Colonic mucosa (tissue), 4 donors: ENCODE results near the gene GPR161. TPM values are rescaled to one million over a fixed set of nuclear protein-coding genes. Genes with fewer than 3 reads are reported as not detected.
"Not testable (repeated sequence)": the region's sequence is repeated elsewhere in the genome, so short reads cannot be mapped to it uniquely, and the experiment has no call there.

Source experiments
- DNase-seq: peaks from one replicate; pipeline ENCODE4 v3.0.0-alpha.2; 2020
- H3K27ac ChIP-seq: fragments of 200-600 bp; one replicate; pipeline ENCODE4 v1.8.0; 2021
- H3K27me3 ChIP-seq: fragments of 200-600 bp; one replicate; pipeline ENCODE4 v1.8.0; 2021
- H3K36me3 ChIP-seq: fragments of 200-600 bp; one replicate; pipeline ENCODE4 v1.8.0; 2021
- H3K4me1 ChIP-seq: fragments of 200-600 bp; one replicate; pipeline ENCODE4 v1.8.0; 2021; ENCODE audit warnings: mild to moderate bottlenecking
- H3K4me3 ChIP-seq: fragments of 200-600 bp; one replicate; pipeline ENCODE4 v1.8.0; 2021
- H3K9ac ChIP-seq, 2 donors: one replicate each; pipeline ENCODE4 v1.7.0; 2013; ENCODE audit warnings: control low read depth in 2 of 2, low read depth in 2 of 2, low read length in 2 of 2
- H3K9me3 ChIP-seq: fragments of 200-600 bp; one replicate; pipeline ENCODE4 v1.8.0; 2021
- intact Hi-C: fragments of 100-400 bp; cut with DNase I; formaldehyde crosslinking; loops from one replicate; pipeline ENCODE4 v1.14.1; 2022
- total RNA-seq, 2 donors: library from RNA; stranded (reverse); fragmentation: NEBNext Ultra II Directional in 1 of 2; extraction: Animal tissue kit (Norgen Biotek cat#: 25700) in 1 of 2; gene quantifications; one replicate each; pipeline ENCODE4 v1.2.1, GENCODE V29; 2021
- TF ChIP-seq, protein P1 (sequence below): fragments of 200-600 bp; IDR thresholded peaks from one replicate; pipeline ENCODE4 v1.8.0; 2022; ENCODE audit warnings: antibody characterized with exemption, mild to moderate bottlenecking
- donor health status: healthy.
- donor health status: DM: no; HTN: no; CAD: no.
- donor health status: DM: no; HTN: no; CAD: no.

The GPR161 gene
- total RNA-seq, 2 donors from 2014 or later = 2.5 to 3.2 TPM

- DNase-seq = no peak
- H3K9me3 ChIP-seq = no peaks in the 10 kb centered on the region
- H3K36me3 ChIP-seq = no peaks in the 10 kb centered on the region
- H3K27me3 ChIP-seq = no peaks in the 10 kb centered on the region
- intact Hi-C loops = no loop called here
- H3K9ac ChIP-seq = no peak overlapping the region
- H3K4me1 ChIP-seq = no peaks in the 10 kb centered on the region
- H3K4me3 ChIP-seq = no peak overlapping the region
- TF ChIP-seq, protein P1, sequence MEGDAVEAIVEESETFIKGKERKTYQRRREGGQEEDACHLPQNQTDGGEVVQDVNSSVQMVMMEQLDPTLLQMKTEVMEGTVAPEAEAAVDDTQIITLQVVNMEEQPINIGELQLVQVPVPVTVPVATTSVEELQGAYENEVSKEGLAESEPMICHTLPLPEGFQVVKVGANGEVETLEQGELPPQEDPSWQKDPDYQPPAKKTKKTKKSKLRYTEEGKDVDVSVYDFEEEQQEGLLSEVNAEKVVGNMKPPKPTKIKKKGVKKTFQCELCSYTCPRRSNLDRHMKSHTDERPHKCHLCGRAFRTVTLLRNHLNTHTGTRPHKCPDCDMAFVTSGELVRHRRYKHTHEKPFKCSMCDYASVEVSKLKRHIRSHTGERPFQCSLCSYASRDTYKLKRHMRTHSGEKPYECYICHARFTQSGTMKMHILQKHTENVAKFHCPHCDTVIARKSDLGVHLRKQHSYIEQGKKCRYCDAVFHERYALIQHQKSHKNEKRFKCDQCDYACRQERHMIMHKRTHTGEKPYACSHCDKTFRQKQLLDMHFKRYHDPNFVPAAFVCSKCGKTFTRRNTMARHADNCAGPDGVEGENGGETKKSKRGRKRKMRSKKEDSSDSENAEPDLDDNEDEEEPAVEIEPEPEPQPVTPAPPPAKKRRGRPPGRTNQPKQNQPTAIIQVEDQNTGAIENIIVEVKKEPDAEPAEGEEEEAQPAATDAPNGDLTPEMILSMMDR = no peak
- no peak overlapping the region for H3K27ac ChIP-seq
Observed at GRCh38 chr1:168155910-168156309, 19.2 kb upstream of the GPR161 start.

DNA sequence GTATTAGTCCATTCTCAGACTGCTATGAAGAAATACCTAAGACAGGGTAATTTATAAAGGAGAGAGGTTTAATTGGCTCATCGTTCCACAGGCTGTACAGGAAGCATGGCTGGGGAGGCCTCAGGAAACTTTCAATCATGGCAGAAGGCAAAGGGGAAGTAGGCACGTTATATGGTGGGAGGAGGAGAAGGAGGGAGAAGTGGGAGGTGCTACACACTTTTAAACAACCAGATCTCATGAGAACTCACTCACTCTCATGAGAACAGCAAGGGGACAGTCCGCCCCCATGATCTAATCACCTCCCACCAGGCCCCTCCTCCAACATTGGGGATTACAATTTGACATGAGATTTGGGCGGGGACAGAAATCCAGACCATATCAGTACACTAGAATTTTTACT lies 18.0 kb upstream of the GPR161 start:
- H3K4me1 ChIP-seq, H3K27ac ChIP-seq, DNase-seq, H3K9me3 ChIP-seq, H3K9ac ChIP-seq, H3K27me3 ChIP-seq, intact Hi-C loops, H3K4me3 ChIP-seq, H3K36me3 ChIP-seq: not testable (repeated sequence)

DNA sequence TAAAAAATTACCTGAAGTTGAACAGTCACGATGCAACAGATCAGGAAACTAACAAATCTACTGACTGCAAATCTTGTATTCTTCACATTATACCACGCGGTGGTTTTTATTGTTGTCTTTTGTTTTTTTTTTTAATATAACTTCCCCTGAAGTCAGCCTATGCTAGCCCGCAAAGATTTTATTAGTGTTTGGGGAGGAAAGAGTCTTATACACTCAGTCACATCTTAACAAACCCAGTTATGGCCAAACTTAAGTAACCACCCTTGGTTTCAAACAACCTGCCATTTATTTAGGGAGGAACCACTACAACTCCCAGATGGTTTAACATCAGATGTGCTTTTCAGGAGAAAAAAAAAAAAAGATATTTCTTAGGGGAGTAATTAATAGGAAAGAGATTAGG lies 15.2 kb upstream of the GPR161 start:
- Histone ChIP-seq H3K9ac (no peak overlapping the region), H3K4me1 (no peaks in the 10 kb centered on the region), H3K27ac (no peak overlapping the region), H3K27me3 (no peaks in the 10 kb centered on the region), H3K4me3 (no peak overlapping the region), H3K9me3 (no peaks in the 10 kb centered on the region), H3K36me3 (no peaks in the 10 kb centered on the region)
- no peak for DNase-seq
- intact Hi-C loops = no loop called here
- TF ChIP-seq, protein P1 = no peak

DNA sequence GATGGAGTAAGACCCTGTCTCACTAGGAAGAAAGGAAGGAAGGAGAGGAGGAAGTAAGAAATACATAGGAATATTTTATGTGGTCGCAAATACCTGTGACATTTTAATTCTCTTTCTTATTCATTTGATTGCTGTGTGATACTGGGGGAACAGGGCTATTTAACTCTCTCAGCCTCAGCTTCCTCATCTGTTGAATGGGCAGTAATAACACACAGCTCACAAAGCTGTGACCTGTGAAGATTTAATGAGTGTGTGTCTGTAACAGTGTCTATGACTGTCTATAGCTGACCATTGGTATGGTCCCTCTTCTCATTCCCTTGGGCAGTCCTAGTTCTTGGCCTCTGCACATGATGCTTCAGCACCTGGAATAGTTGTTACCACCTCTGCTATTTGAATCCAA lies 13.6 kb upstream of the GPR161 start:
- intact Hi-C loops = no loop called here

GRCh38 chr1:168148916-168149315 lies 12.2 kb upstream of the GPR161 start:
- TF ChIP-seq, protein P1 = no peak
- Histone ChIP-seq H3K4me3 (no peak overlapping the region), H3K27ac (no peak overlapping the region), H3K9ac (no peak overlapping the region), H3K27me3 (no peaks in the 10 kb centered on the region), H3K36me3 (no peaks in the 10 kb centered on the region), H3K4me1 (no peaks in the 10 kb centered on the region), H3K9me3 (no peaks in the 10 kb centered on the region)
- DNase-seq = no peak
- intact Hi-C loops = no loop called here

More for the DNA sequence above, 13.6 kb upstream of the GPR161 start:
- Histone ChIP-seq H3K4me3 (no peak overlapping the region), H3K9ac (no peak overlapping the region), H3K4me1 (no peaks in the 10 kb centered on the region), H3K27ac (no peak overlapping the region), H3K9me3 (no peaks in the 10 kb centered on the region), H3K27me3 (no peaks in the 10 kb centered on the region), H3K36me3 (no peaks in the 10 kb centered on the region)
- TF ChIP-seq, protein P1 = no peak
- DNase-seq = no peak

DNA sequence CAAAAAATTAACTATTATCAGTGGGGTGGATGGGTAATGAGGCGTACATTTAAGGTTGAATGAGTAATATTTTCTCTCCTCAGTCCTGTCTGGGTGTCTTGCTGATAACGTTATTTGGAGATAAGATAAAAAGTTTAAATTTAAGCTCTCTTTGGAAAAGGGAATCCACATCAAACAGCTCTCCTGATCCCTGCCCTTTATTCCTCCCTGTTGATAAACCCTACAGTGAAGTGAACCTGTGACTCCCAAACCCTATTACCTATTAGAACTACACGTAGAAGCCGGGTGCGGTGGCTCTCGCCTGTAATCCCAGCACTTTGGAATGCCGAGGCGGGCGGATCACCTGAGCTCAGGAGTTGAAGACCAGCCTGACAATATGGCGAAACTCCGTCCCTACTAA lies 9.9 kb upstream of the GPR161 start:
- H3K9me3 ChIP-seq = no peaks in the 10 kb centered on the region
- H3K4me1 ChIP-seq = no peaks in the 10 kb centered on the region
- intact Hi-C loops = no loop called here
- no peaks in the 10 kb centered on the region for H3K27me3 ChIP-seq
- no peaks in the 10 kb centered on the region for H3K36me3 ChIP-seq
- no peak overlapping the region for H3K27ac ChIP-seq
- no peak for DNase-seq
- no peak overlapping the region for H3K9ac ChIP-seq
- TF ChIP-seq, protein P1 = no peak
- H3K4me3 ChIP-seq = no peak overlapping the region
